GM23338 (cell line): Measurements from ENCODE around the gene ZNF48.

ENCODE experiments used
- CREB1 ChIP-seq: fragments of 250-450 bp; sonication (Bioruptor Pico); IDR thresholded peaks from 2 replicates; pipeline ENCODE4 v1.5.0; 2020; ENCODE audit warnings: low read depth, mild to moderate bottlenecking, moderate library complexity
- CTCF ChIP-seq, 2 experiments: fragments of 200-600 bp in 1 of 2; sonication (generic) in 1 of 2; conservative IDR thresholded peaks; 2 replicates each; pipeline versions ENCODE4 v1.5.1 to v1.6.1; 2016 to 2017; ENCODE audit warnings: antibody characterized with exemption in 2 of 2, low read depth in 2 of 2, mild to moderate bottlenecking in 2 of 2, moderate library complexity in 1 of 2
- EZH2 ChIP-seq: fragments of 200-600 bp; sonication (generic); IDR thresholded peaks from one replicate; pipeline ENCODE4 v1.8.0; 2017; ENCODE audit warnings: antibody characterized with exemption, mild to moderate bottlenecking, low read depth; ENCODE audit not compliant: unreplicated experiment
- EZH2phosphoT487 ChIP-seq: fragments of 200-600 bp; sonication (generic); IDR thresholded peaks from one replicate; pipeline ENCODE4 v1.8.1; 2018; ENCODE audit warnings: antibody characterized with exemption; ENCODE audit not compliant: unreplicated experiment
- JUNB ChIP-seq: IDR thresholded peaks from one replicate; pipeline ENCODE4 v1.6.1; 2016; ENCODE audit warnings: antibody characterized with exemption; ENCODE audit not compliant: unreplicated experiment
- NANOG ChIP-seq: IDR thresholded peaks from 2 replicates; pipeline ENCODE4 v1.6.1; 2016; ENCODE audit warnings: antibody characterized with exemption, borderline replicate concordance
- POLR2AphosphoS5 ChIP-seq: IDR thresholded peaks from 2 replicates; pipeline ENCODE4 v1.6.1; 2016; ENCODE audit warnings: antibody characterized with exemption, low read depth
- REST ChIP-seq: IDR thresholded peaks from one replicate; pipeline ENCODE4 v1.6.1; 2018; ENCODE audit warnings: antibody characterized with exemption; ENCODE audit not compliant: unreplicated experiment
- ZNF114 ChIP-seq: fragments of 250-450 bp; sonication (Bioruptor Pico); IDR thresholded peaks from 2 replicates; pipeline ENCODE4 v1.5.0; 2020; ENCODE audit warnings: mild to moderate bottlenecking, moderate library complexity

GRCh38 chr16:30375864-30376263 is 19.4 kb upstream of the ZNF48 start:
- no peak for TF ChIP-seq EZH2phosphoT487
- TF ChIP-seq REST: no peak
- TF ChIP-seq CTCF (conservative IDR thresholded peaks at IDR 0.05; ENCODE audit: low read depth in 2 of 2): no peak
- no peak for TF ChIP-seq POLR2AphosphoS5
- TF ChIP-seq EZH2: no peak
- TF ChIP-seq CREB1 (CRISPR knock-in tag): no peak
- TF ChIP-seq JUNB: no peak
- TF ChIP-seq ZNF114 (CRISPR knock-in tag): no peak
- no peak for TF ChIP-seq NANOG
